Liver (tissue), 3 donors: ENCODE measurements around the gene SNAPC5.

Source experiments
- CTCF ChIP-seq: fragments of 150-350 bp; IDR thresholded peaks from 2 replicates; pipeline ENCODE4 v1.5.1; 2017; ENCODE audit warnings: improper control_type of control experiment, low read depth, low read length; ENCODE audit not compliant: missing input control
- EGR1 ChIP-seq, 2 donors: IDR thresholded peaks; 2 replicates each; pipeline ENCODE4 v1.6.1; 2016 to 2018; ENCODE audit warnings: antibody characterized with exemption in 2 of 2, low read depth in 2 of 2
- FOXA1 ChIP-seq: IDR thresholded peaks from 2 replicates; pipeline ENCODE4 v1.6.1; 2016; ENCODE audit warnings: antibody characterized with exemption
- GABPA ChIP-seq, 2 donors: IDR thresholded peaks in 1 of 2; conservative IDR thresholded peaks in 1 of 2; 2 replicates each; pipeline ENCODE4 v1.6.1; 2016; ENCODE audit warnings: antibody characterized with exemption in 2 of 2, mild to moderate bottlenecking in 1 of 2, moderate library complexity in 1 of 2
- HNF4A ChIP-seq, 2 donors: conservative IDR thresholded peaks; 2 replicates each; pipeline ENCODE4 v1.6.1; 2016; ENCODE audit warnings: antibody characterized with exemption in 2 of 2, mild to moderate bottlenecking in 2 of 2
- JUND ChIP-seq, 2 donors: IDR thresholded peaks; 2 replicates each; pipeline ENCODE4 v1.6.1; 2016; ENCODE audit warnings: antibody characterized with exemption in 2 of 2
- MAX ChIP-seq: IDR thresholded peaks from 2 replicates; pipeline ENCODE4 v1.6.1; 2016; ENCODE audit warnings: antibody characterized with exemption
- RAD21 ChIP-seq, 2 donors: IDR thresholded peaks; 2 replicates each; pipeline ENCODE4 v1.6.1; 2016; ENCODE audit warnings: antibody characterized with exemption in 2 of 2, mild to moderate bottlenecking in 2 of 2
- REST ChIP-seq: IDR thresholded peaks from 2 replicates; pipeline ENCODE4 v1.6.1; 2016; ENCODE audit warnings: antibody characterized with exemption, mild to moderate bottlenecking
- SP1 ChIP-seq: IDR thresholded peaks from 2 replicates; pipeline ENCODE4 v1.6.1; 2018; ENCODE audit warnings: antibody characterized with exemption, mild to moderate bottlenecking
- TAF1 ChIP-seq: conservative IDR thresholded peaks from 2 replicates; pipeline ENCODE4 v1.6.1; 2016; ENCODE audit warnings: antibody characterized with exemption, mild to moderate bottlenecking
- ZBTB33 ChIP-seq: IDR thresholded peaks from 2 replicates; pipeline ENCODE4 v1.6.1; 2016; ENCODE audit warnings: antibody characterized with exemption
- donor health status: healthy.
- donor health status: healthy.

- no peak for TF ChIP-seq CTCF
- TF ChIP-seq HNF4A (conservative IDR thresholded peaks at IDR 0.05) = peak; percentile 12 to 23
- no peak for TF ChIP-seq FOXA1
- TF ChIP-seq MAX = no peak
- TF ChIP-seq RAD21 (IDR thresholded peaks at IDR 0.05) = no peak
- TF ChIP-seq REST = no peak
- no peak for TF ChIP-seq EGR1 (IDR thresholded peaks at IDR 0.05; ENCODE audit: low read depth in 2 of 2)
- TF ChIP-seq JUND (IDR thresholded peaks at IDR 0.05) = no peak
- TF ChIP-seq TAF1 = no peak
- no peak for TF ChIP-seq ZBTB33
- TF ChIP-seq SP1 = no peak
- no peak for TF ChIP-seq GABPA (IDR thresholded peaks at IDR 0.05 in 1 of 2, conservative IDR thresholded peaks at IDR 0.05 in 1 of 2)
Measured at GRCh38 chr15:66489179-66489791, 8.3 kb downstream of the SNAPC5 start.
